Rectal smooth muscle tissue (tissue), 1 donor: ENCODE data around the gene TSC2.
A peak's percentile ranks its signal among the peaks of the same experiment; 100 is the strongest.

Source experiments
- H3K27ac ChIP-seq: one replicate; pipeline ENCODE4 v1.7.0; 2013; ENCODE audit warnings: low read depth, low read length, inconsistent platforms
- H3K27me3 ChIP-seq: one replicate; pipeline ENCODE4 v1.7.0; 2013; ENCODE audit warnings: low read length; ENCODE audit not compliant: control insufficient read depth, insufficient read depth
- H3K36me3 ChIP-seq: one replicate; pipeline ENCODE4 v1.7.0; 2013; ENCODE audit warnings: low read length; ENCODE audit not compliant: control insufficient read depth, insufficient read depth
- H3K4me1 ChIP-seq: one replicate; pipeline ENCODE4 v1.7.0; 2013; ENCODE audit warnings: low read length; ENCODE audit not compliant: control insufficient read depth, insufficient read depth
- H3K4me3 ChIP-seq: one replicate; pipeline ENCODE4 v1.7.0; 2013; ENCODE audit warnings: low read length
- H3K9ac ChIP-seq: one replicate; pipeline ENCODE4 v1.7.0; 2013; ENCODE audit warnings: low read length

TSC2 gene

GRCh38 chr16:2047330-2048115 is at the start of gene TSC2, which contains the start of gene NTHL1:
Gene TSC2, plus strand, starts transcription at chr16:2047985. Its CDS starts 631 bp downstream, at chr16:2048616.
Gene NTHL1, minus strand, starts transcription at chr16:2047834. Its CDS starts 11 bp downstream, at chr16:2047823.
- Histone ChIP-seq H3K27me3 (no peaks in the 10 kb centered on the region), H3K9ac (peak within 1 kb of the TSS; percentile 87), H3K27ac (peak within 1 kb of the TSS; percentile 56), H3K36me3 (peaks cover 7% of the 10 kb centered on the region), H3K4me1 (peaks cover 6% of the 10 kb centered on the region), H3K4me3 (peak within 1 kb of the TSS; percentile 96)

GRCh38 chr16:1998360-1998835 is 49.4 kb upstream of the TSC2 start:
- peaks cover 29% of the 10 kb centered on the region for H3K36me3 ChIP-seq
- H3K4me3 ChIP-seq = no peak overlapping the region
- H3K9ac ChIP-seq = no peak overlapping the region
- no peaks in the 10 kb centered on the region for H3K27me3 ChIP-seq
- peaks cover 5% of the 10 kb centered on the region for H3K4me1 ChIP-seq
- no peak overlapping the region for H3K27ac ChIP-seq

GRCh38 chr16:1998852-1999801 is 48.7 kb upstream of the TSC2 start:
- Histone ChIP-seq H3K4me1 (peaks cover 8% of the 10 kb centered on the region), H3K9ac (no peak overlapping the region), H3K36me3 (peaks cover 30% of the 10 kb centered on the region), H3K27ac (no peak overlapping the region), H3K27me3 (no peaks in the 10 kb centered on the region), H3K4me3 (no peak overlapping the region)

- Histone ChIP-seq H3K9ac (no peak overlapping the region), H3K36me3 (peaks cover 30% of the 10 kb centered on the region), H3K4me1 (peaks cover 13% of the 10 kb centered on the region), H3K27ac (no peak overlapping the region), H3K27me3 (no peaks in the 10 kb centered on the region), H3K4me3 (no peak overlapping the region)
These were observed 47.8 kb upstream of the TSC2 start for GRCh38 chr16:1999866-2000514.

GRCh38 chr16:2001035-2001434 is 46.8 kb upstream of the TSC2 start:
- Histone ChIP-seq H3K4me1 (peaks cover 14% of the 10 kb centered on the region), H3K9ac (no peak overlapping the region), H3K36me3 (peaks cover 30% of the 10 kb centered on the region)

GRCh38 chr16:2001456-2002355 is 46.1 kb upstream of the TSC2 start:
- Histone ChIP-seq H3K36me3 (peaks cover 30% of the 10 kb centered on the region), H3K9ac (no peak overlapping the region), H3K27ac (no peak overlapping the region), H3K4me3 (no peak overlapping the region), H3K27me3 (no peaks in the 10 kb centered on the region), H3K4me1 (peaks cover 14% of the 10 kb centered on the region)

More at GRCh38 chr16:2001035-2001434, 46.8 kb upstream of the TSC2 start:
- Histone ChIP-seq H3K27me3 (no peaks in the 10 kb centered on the region), H3K4me3 (no peak overlapping the region), H3K27ac (no peak overlapping the region)

GRCh38 chr16:2002406-2003230 is 45.2 kb upstream of the TSC2 start:
- Histone ChIP-seq H3K4me1 (peaks cover 13% of the 10 kb centered on the region), H3K36me3 (peaks cover 31% of the 10 kb centered on the region), H3K27ac (no peak overlapping the region), H3K9ac (no peak overlapping the region), H3K4me3 (no peak overlapping the region), H3K27me3 (no peaks in the 10 kb centered on the region)

- Histone ChIP-seq H3K27ac (no peak overlapping the region), H3K9ac (no peak overlapping the region), H3K4me3 (no peak overlapping the region), H3K4me1 (peaks cover 18% of the 10 kb centered on the region), H3K27me3 (no peaks in the 10 kb centered on the region), H3K36me3 (peaks cover 30% of the 10 kb centered on the region)
These were observed 44.5 kb upstream of the TSC2 start for GRCh38 chr16:2003231-2003826.

GRCh38 chr16:2003827-2004641 is 43.8 kb upstream of the TSC2 start:
- peaks cover 24% of the 10 kb centered on the region for H3K4me1 ChIP-seq
- H3K4me3 ChIP-seq = peak overlapping the region; percentile 33
- no peak overlapping the region for H3K27ac ChIP-seq
- H3K36me3 ChIP-seq = peaks cover 29% of the 10 kb centered on the region
- H3K27me3 ChIP-seq = no peaks in the 10 kb centered on the region
- H3K9ac ChIP-seq = no peak overlapping the region
